ENCODE data around the gene CSTA.
"Not testable (repeated sequence)": the region's sequence is repeated elsewhere in the genome, so short reads cannot be mapped to it uniquely, and the experiment has no call there.

CSTA gene

GRCh38 chr3:122357828-122358702 lies 33.0 kb downstream of the CSTA start:
- Histone ChIP-seq H3K36me3 (ENCODE audit: control insufficient read depth in 1 of 2, insufficient read depth in 2 of 2, low read length in 2 of 2) (peaks cover 14 to 25% of the 10 kb centered on the region in 2 donors), H3K4me3 (ENCODE audit: low read depth in 1 of 2, low read length in 2 of 2) (no peak overlapping the region), H3K9me3 (ENCODE audit: control insufficient read depth in 1 of 2, low read length in 2 of 2) (no peaks in the 10 kb centered on the region), H3K27ac (ENCODE audit: low read length) (no peak overlapping the region), H3K4me1 (ENCODE audit: control insufficient read depth in 1 of 2, insufficient read depth in 2 of 2, low read length in 2 of 2) (no peaks in the 10 kb centered on the region), H3K27me3 (ENCODE audit: low read depth, low read length) (no peaks in the 10 kb centered on the region)

DNA sequence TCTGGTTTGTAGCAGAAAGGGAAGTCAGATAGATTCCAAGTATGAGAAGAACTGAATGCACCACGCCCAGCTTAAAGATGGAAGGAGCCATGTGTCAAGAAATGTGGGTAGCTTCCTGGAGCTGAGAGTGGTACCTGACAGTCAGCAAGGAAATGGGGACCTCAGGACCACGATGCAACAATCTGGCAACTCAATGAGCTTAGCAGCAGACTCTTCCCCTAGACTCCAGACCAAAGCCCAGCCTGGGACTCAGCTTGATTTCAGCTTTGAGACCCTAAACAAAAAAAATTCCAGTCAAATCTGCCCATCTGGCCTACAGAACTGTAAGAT lies 33.6 kb downstream of the CSTA start:
- no peaks in the 10 kb centered on the region for H3K9me3 ChIP-seq (ENCODE audit: control insufficient read depth in 1 of 2, low read length in 2 of 2)
- H3K4me1 ChIP-seq (ENCODE audit: control insufficient read depth in 1 of 2, insufficient read depth in 2 of 2, low read length in 2 of 2), result no peaks in the 10 kb centered on the region
- no peaks in the 10 kb centered on the region for H3K27me3 ChIP-seq (ENCODE audit: low read depth, low read length)
- H3K4me3 ChIP-seq (ENCODE audit: low read depth in 1 of 2, low read length in 2 of 2), result no peak overlapping the region
- H3K36me3 ChIP-seq (ENCODE audit: control insufficient read depth in 1 of 2, insufficient read depth in 2 of 2, low read length in 2 of 2), result peaks cover 14 to 29% of the 10 kb centered on the region in 2 donors
- no peak overlapping the region for H3K27ac ChIP-seq (ENCODE audit: low read length)

GRCh38 chr3:122362026-122362425 lies 37.0 kb downstream of the CSTA start:
- H3K27me3 ChIP-seq (ENCODE audit: low read depth, low read length), result no peaks in the 10 kb centered on the region
- peaks cover 14 to 51% of the 10 kb centered on the region in 2 donors for H3K36me3 ChIP-seq (ENCODE audit: control insufficient read depth in 1 of 2, insufficient read depth in 2 of 2, low read length in 2 of 2)
- H3K4me3 ChIP-seq (ENCODE audit: low read depth in 1 of 2, low read length in 2 of 2), result no peak overlapping the region
- H3K9me3 ChIP-seq (ENCODE audit: control insufficient read depth in 1 of 2, low read length in 2 of 2), result no peaks in the 10 kb centered on the region
- no peaks in the 10 kb centered on the region for H3K4me1 ChIP-seq (ENCODE audit: control insufficient read depth in 1 of 2, insufficient read depth in 2 of 2, low read length in 2 of 2)
- H3K27ac ChIP-seq (ENCODE audit: low read length), result no peak overlapping the region

DNA sequence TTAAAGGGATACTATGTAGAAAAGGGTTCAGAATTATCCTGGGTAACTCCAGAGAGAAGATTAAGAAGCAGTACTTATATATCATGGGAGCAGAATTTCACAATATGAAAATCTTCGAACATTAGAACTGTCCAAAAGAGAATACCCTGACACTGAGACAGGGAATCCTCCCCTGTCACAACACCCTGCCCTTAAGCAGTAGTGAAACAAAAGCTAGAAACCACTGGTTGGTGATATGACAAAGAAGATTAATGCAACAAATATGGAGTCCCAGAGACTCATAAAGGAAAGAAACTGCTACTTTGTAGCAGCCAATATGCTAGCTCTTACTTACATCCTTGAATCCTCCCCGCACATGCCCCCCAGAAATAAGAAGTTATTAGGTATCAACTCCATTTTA lies 39.4 kb downstream of the CSTA start:
- Histone ChIP-seq H3K36me3 (ENCODE audit: control insufficient read depth in 1 of 2, insufficient read depth in 2 of 2, low read length in 2 of 2) (peaks cover 12 to 49% of the 10 kb centered on the region in 2 donors), H3K27ac (ENCODE audit: low read length) (no peak overlapping the region), H3K9me3 (ENCODE audit: control insufficient read depth in 1 of 2, low read length in 2 of 2) (no peaks in the 10 kb centered on the region), H3K4me3 (ENCODE audit: low read depth in 1 of 2, low read length in 2 of 2) (no peak overlapping the region), H3K4me1 (ENCODE audit: control insufficient read depth in 1 of 2, insufficient read depth in 2 of 2, low read length in 2 of 2) (no peaks in the 10 kb centered on the region), H3K27me3 (ENCODE audit: low read depth, low read length) (no peaks in the 10 kb centered on the region)

DNA sequence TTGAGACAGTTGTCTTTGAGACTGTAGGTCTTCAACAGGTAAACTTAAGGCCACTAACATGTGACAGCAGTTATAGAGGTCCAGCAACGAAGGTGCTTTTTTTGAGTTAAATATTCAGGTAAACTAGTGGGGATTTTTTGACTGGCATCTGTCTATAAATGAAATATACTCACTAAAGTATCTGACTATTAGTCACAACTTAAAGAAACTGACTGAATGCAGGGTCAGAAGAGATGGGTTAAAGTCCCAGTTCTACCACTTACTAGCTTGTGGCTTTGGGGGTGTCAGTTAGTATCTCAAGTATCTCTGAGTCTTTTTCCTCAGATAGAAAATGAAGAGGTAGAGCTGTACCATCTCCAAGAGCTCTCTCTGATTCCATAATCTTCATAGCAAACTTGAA lies 40.0 kb downstream of the CSTA start:
- H3K9me3 ChIP-seq (ENCODE audit: control insufficient read depth in 1 of 2, low read length in 2 of 2), result no peaks in the 10 kb centered on the region
- H3K4me1 ChIP-seq (ENCODE audit: control insufficient read depth in 1 of 2, insufficient read depth in 2 of 2, low read length in 2 of 2), result no peaks in the 10 kb centered on the region
- no peaks in the 10 kb centered on the region for H3K27me3 ChIP-seq (ENCODE audit: low read depth, low read length)
- peaks cover 12 to 53% of the 10 kb centered on the region in 2 donors for H3K36me3 ChIP-seq (ENCODE audit: control insufficient read depth in 1 of 2, insufficient read depth in 2 of 2, low read length in 2 of 2)
- H3K27ac ChIP-seq (ENCODE audit: low read length), result no peak overlapping the region
- H3K4me3 ChIP-seq (ENCODE audit: low read depth in 1 of 2, low read length in 2 of 2), result no peak overlapping the region

GRCh38 chr3:122365582-122366378 lies 40.7 kb downstream of the CSTA start:
- H3K27me3 ChIP-seq (ENCODE audit: low read depth, low read length); H3K4me1 ChIP-seq (ENCODE audit: control insufficient read depth in 1 of 2, insufficient read depth in 2 of 2, low read length in 2 of 2); H3K4me3 ChIP-seq (ENCODE audit: low read depth in 1 of 2, low read length in 2 of 2); H3K9me3 ChIP-seq (ENCODE audit: control insufficient read depth in 1 of 2, low read length in 2 of 2); H3K27ac ChIP-seq (ENCODE audit: low read length): not testable (repeated sequence)
- H3K36me3 ChIP-seq (ENCODE audit: control insufficient read depth in 1 of 2, insufficient read depth in 2 of 2, low read length in 2 of 2), result peaks cover 12 to 60% of the 10 kb centered on the region in 2 donors

- no peaks in the 10 kb centered on the region for H3K4me1 ChIP-seq (ENCODE audit: control insufficient read depth in 1 of 2, insufficient read depth in 2 of 2, low read length in 2 of 2)
- H3K4me3 ChIP-seq (ENCODE audit: low read depth in 1 of 2, low read length in 2 of 2), result no peak overlapping the region
- no peaks in the 10 kb centered on the region for H3K9me3 ChIP-seq (ENCODE audit: control insufficient read depth in 1 of 2, low read length in 2 of 2)
- H3K36me3 ChIP-seq (ENCODE audit: control insufficient read depth in 1 of 2, insufficient read depth in 2 of 2, low read length in 2 of 2), result peaks cover 12 to 65% of the 10 kb centered on the region in 2 donors
- H3K27ac ChIP-seq (ENCODE audit: low read length), result no peak overlapping the region
- H3K27me3 ChIP-seq (ENCODE audit: low read depth, low read length), result no peaks in the 10 kb centered on the region
Measured at GRCh38 chr3:122366379-122366749, 41.3 kb downstream of the CSTA start.

DNA sequence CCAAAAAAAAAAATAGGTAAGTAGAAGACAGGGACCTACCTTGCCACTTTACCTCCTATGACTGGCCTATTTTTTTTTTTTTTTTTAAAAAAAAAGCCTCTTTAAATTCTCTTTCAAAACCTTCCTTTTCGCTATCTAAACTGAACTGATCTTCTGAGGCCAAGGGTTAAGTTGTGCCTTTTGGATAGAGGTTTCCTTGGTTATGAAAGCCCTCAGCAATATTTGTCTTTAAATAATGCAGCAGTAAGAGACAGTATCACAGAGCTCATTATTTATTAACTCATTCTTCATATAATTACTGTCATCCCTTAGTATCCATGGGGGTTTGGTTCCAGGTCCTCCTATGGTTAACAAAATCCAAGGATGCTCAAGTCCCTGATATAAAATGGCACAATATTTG lies 49.0 kb downstream of the CSTA start:
- Histone ChIP-seq H3K4me3 (ENCODE audit: low read depth in 1 of 2, low read length in 2 of 2) (no peak overlapping the region), H3K27me3 (ENCODE audit: low read depth, low read length) (no peaks in the 10 kb centered on the region), H3K9me3 (ENCODE audit: control insufficient read depth in 1 of 2, low read length in 2 of 2) (no peaks in the 10 kb centered on the region), H3K4me1 (ENCODE audit: control insufficient read depth in 1 of 2, insufficient read depth in 2 of 2, low read length in 2 of 2) (no peaks in the 10 kb centered on the region), H3K36me3 (ENCODE audit: control insufficient read depth in 1 of 2, insufficient read depth in 2 of 2, low read length in 2 of 2) (peaks cover 4 to 25% of the 10 kb centered on the region in 2 donors), H3K27ac (ENCODE audit: low read length) (no peak overlapping the region)

GRCh38 chr3:122377975-122378374 lies 52.9 kb downstream of the CSTA start:
- Histone ChIP-seq H3K36me3 (ENCODE audit: control insufficient read depth in 1 of 2, insufficient read depth in 2 of 2, low read length in 2 of 2) (peaks cover 0 to 13% of the 10 kb centered on the region in 2 donors), H3K9me3 (ENCODE audit: control insufficient read depth in 1 of 2, low read length in 2 of 2) (no peaks in the 10 kb centered on the region), H3K4me3 (ENCODE audit: low read depth in 1 of 2, low read length in 2 of 2) (no peak overlapping the region), H3K27ac (ENCODE audit: low read length) (no peak overlapping the region), H3K27me3 (ENCODE audit: low read depth, low read length) (no peaks in the 10 kb centered on the region), H3K4me1 (ENCODE audit: control insufficient read depth in 1 of 2, insufficient read depth in 2 of 2, low read length in 2 of 2) (peaks cover 5 to 7% of the 10 kb centered on the region in 2 donors)

- peaks cover 0 to 8% of the 10 kb centered on the region in 2 donors for H3K36me3 ChIP-seq (ENCODE audit: control insufficient read depth in 1 of 2, insufficient read depth in 2 of 2, low read length in 2 of 2)
- peak within 1 kb of the TSS; percentile 95 to 100 for H3K4me3 ChIP-seq (ENCODE audit: low read depth in 1 of 2, low read length in 2 of 2)
- H3K27ac ChIP-seq (ENCODE audit: low read length), result peak within 1 kb of the TSS; percentile 98
- peaks cover 10 to 21% of the 10 kb centered on the region in 2 donors for H3K4me1 ChIP-seq (ENCODE audit: control insufficient read depth in 1 of 2, insufficient read depth in 2 of 2, low read length in 2 of 2)
- no peaks in the 10 kb centered on the region for H3K27me3 ChIP-seq (ENCODE audit: low read depth, low read length)
- H3K9me3 ChIP-seq (ENCODE audit: control insufficient read depth in 1 of 2, low read length in 2 of 2), result no peaks in the 10 kb centered on the region
Measured at GRCh38 chr3:122382888-122383666, 58.0 kb downstream of the CSTA start, which contains the start of gene MIX23. Gene MIX23 (minus strand): TSS chr3:122383231. CDS start chr3:122383224, 7 bp downstream.

Data from muscle layer of duodenum (tissue), 2 donors.